ENCODE results near the gene SERPINF2.

Gene SERPINF2

DNA sequence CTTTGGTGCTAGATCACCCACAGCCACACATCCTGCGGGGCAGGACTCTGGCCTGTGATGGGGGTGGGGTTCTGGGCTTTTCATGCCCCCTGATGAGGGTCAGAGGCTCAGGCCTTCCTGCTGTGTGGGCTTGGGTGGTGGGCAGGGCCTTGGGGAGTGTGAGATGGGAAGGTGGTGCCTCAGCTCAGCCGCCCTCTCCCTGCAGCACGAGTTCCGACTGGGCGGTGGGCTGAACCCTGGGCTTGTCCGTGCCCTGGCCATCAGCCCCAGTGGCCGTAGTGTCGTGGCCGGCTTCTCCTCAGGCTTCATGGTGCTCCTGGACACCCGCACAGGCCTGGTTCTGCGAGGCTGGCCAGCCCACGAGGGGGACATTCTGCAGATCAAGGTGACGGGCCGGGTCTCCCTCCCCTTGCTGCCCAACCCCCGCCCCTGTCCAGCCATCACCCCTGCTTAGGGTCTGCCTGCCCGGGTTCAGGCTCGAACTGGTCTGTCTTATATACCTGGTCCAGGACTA lies 6.8 kb upstream of the SERPINF2 start:
- TF ChIP-seq TAF1 (IDR thresholded peaks at IDR 0.05; ENCODE audit: low read depth), result no peak
- no peak for TF ChIP-seq EGR1 (IDR thresholded peaks at IDR 0.05)
- no peak for TF ChIP-seq FOXM1 (IDR thresholded peaks at IDR 0.05; ENCODE audit: borderline replicate concordance, low read depth)
- no peak for TF ChIP-seq TCF12 (IDR thresholded peaks at IDR 0.05; ENCODE audit: low read depth)

DNA sequence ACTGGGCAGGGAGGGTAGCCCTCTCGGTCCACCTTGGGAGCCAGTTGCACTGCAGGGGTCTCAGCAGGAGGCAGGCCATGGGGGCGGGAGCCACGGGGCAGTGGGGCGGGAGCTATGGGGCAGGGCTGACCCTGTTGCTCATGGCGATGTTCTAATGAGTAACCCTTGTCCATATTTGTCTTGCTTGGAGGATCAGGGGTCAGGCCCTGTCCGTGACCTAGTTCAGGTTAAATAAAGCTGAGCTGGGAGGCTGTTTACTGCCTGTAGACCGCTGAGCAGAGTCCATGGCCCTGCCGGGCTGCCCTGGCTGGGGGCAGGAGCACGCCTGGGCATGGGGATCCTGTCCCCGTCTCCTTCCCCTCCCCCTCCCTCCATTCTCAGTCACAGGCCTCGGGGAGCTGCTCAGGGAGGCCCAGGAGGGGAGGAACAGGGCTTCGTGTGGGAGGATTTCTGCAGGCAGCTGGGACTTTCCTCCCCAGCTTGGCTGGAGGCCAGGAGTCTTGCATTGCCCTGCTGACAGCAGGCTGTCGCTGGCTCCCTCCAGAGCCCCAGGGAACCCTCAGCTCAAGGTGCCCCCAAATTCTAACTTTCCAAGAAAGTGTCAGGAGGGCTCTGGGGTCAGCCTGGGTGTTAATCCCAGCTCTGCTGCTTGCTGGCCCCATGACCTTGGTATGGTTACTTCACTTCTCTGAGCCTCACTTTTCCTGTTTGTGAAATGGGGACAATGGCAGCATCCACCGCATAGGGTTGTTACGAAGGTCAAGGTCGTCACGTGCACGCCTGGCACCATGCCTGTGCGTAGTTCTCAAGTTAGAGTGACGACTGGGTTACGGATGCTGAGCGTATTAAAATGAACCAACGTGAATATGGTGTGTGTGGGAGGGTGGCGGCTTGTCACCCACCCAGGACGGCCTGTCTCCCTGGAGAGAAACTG lies 6.1 kb upstream of the SERPINF2 start:
- TF ChIP-seq EGR1 (IDR thresholded peaks at IDR 0.05), result no peak
- no peak for TF ChIP-seq TEAD4 (IDR thresholded peaks at IDR 0.05)
- no peak for TF ChIP-seq RAD21 (IDR thresholded peaks at IDR 0.05; ENCODE audit: low read depth)
- no peak for TF ChIP-seq TCF12 (IDR thresholded peaks at IDR 0.05; ENCODE audit: low read depth)
- TF ChIP-seq YY1 (IDR thresholded peaks at IDR 0.05; ENCODE audit: low read depth), result no peak
- no peak for TF ChIP-seq CEBPB (IDR thresholded peaks at IDR 0.05)
- TF ChIP-seq, protein P1, sequence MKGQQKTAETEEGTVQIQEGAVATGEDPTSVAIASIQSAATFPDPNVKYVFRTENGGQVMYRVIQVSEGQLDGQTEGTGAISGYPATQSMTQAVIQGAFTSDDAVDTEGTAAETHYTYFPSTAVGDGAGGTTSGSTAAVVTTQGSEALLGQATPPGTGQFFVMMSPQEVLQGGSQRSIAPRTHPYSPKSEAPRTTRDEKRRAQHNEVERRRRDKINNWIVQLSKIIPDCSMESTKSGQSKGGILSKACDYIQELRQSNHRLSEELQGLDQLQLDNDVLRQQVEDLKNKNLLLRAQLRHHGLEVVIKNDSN (IDR thresholded peaks at IDR 0.05), result no peak
- TF ChIP-seq NFIC (IDR thresholded peaks at IDR 0.05), result peak; percentile 52

DNA sequence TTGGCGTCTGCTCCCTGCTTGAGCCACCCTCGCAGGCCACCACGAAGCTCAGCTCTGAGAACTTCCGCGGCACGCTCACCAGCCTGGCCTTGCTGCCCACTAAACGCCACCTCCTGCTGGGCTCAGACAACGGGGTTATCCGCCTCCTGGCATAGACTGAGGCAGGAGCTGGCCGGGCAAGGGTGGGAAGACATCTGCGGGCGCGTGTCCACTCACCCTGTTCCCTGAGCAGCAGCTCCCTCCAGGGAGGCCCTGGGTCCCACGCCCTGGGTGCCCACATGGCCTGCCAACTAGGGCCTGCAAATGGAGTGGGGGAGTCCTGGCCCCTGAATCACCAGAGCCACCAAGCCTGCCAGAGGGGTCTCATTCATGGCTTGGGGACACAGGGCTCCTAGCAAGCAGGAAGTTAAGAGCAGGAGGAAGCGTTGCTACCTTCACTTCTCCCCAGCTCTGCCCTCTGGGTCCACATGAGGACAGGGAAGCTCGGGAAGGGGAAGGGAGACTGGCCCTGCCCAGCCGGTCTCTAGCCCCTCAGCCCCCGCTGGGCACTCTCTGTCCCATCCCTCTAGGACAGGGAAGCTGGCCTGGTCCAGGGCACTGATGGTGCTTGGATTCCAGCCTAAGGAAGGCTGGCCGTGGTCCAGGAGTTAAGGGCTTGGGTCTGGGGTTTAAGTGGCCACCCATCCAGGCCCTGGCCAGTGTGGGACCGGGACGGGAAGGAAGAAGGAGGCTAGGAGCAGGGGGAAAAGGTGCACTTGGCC lies 5.0 kb upstream of the SERPINF2 start:
- no peak for TF ChIP-seq TCF12 (IDR thresholded peaks at IDR 0.05; ENCODE audit: low read depth)
- TF ChIP-seq, protein P2, sequence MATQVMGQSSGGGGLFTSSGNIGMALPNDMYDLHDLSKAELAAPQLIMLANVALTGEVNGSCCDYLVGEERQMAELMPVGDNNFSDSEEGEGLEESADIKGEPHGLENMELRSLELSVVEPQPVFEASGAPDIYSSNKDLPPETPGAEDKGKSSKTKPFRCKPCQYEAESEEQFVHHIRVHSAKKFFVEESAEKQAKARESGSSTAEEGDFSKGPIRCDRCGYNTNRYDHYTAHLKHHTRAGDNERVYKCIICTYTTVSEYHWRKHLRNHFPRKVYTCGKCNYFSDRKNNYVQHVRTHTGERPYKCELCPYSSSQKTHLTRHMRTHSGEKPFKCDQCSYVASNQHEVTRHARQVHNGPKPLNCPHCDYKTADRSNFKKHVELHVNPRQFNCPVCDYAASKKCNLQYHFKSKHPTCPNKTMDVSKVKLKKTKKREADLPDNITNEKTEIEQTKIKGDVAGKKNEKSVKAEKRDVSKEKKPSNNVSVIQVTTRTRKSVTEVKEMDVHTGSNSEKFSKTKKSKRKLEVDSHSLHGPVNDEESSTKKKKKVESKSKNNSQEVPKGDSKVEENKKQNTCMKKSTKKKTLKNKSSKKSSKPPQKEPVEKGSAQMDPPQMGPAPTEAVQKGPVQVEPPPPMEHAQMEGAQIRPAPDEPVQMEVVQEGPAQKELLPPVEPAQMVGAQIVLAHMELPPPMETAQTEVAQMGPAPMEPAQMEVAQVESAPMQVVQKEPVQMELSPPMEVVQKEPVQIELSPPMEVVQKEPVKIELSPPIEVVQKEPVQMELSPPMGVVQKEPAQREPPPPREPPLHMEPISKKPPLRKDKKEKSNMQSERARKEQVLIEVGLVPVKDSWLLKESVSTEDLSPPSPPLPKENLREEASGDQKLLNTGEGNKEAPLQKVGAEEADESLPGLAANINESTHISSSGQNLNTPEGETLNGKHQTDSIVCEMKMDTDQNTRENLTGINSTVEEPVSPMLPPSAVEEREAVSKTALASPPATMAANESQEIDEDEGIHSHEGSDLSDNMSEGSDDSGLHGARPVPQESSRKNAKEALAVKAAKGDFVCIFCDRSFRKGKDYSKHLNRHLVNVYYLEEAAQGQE (IDR thresholded peaks at IDR 0.05; ENCODE audit: low read depth), result no peak
- TF ChIP-seq TEAD4 (IDR thresholded peaks at IDR 0.05), result no peak
- no peak for TF ChIP-seq CEBPB (IDR thresholded peaks at IDR 0.05)
- no peak for TF ChIP-seq EP300 (IDR thresholded peaks at IDR 0.05; ENCODE audit: borderline replicate concordance)
- no peak for TF ChIP-seq TAF1 (IDR thresholded peaks at IDR 0.05; ENCODE audit: low read depth)
- TF ChIP-seq NFIC (IDR thresholded peaks at IDR 0.05), result no peak
- no peak for TF ChIP-seq YY1 (IDR thresholded peaks at IDR 0.05; ENCODE audit: low read depth)
- TF ChIP-seq EGR1 (IDR thresholded peaks at IDR 0.05), result no peak
- no peak for TF ChIP-seq CREB1 (IDR thresholded peaks at IDR 0.05; ENCODE audit: low read depth)
- TF ChIP-seq ZBTB7A (IDR thresholded peaks at IDR 0.05; ENCODE audit: low read depth), result no peak
- TF ChIP-seq FOXM1 (IDR thresholded peaks at IDR 0.05; ENCODE audit: borderline replicate concordance, low read depth), result no peak
- TF ChIP-seq, protein P1 (IDR thresholded peaks at IDR 0.05), result no peak
- no peak for TF ChIP-seq RAD21 (IDR thresholded peaks at IDR 0.05; ENCODE audit: low read depth)
- TF ChIP-seq, protein P3, sequence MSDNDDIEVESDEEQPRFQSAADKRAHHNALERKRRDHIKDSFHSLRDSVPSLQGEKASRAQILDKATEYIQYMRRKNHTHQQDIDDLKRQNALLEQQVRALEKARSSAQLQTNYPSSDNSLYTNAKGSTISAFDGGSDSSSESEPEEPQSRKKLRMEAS (IDR thresholded peaks at IDR 0.05), result no peak

DNA sequence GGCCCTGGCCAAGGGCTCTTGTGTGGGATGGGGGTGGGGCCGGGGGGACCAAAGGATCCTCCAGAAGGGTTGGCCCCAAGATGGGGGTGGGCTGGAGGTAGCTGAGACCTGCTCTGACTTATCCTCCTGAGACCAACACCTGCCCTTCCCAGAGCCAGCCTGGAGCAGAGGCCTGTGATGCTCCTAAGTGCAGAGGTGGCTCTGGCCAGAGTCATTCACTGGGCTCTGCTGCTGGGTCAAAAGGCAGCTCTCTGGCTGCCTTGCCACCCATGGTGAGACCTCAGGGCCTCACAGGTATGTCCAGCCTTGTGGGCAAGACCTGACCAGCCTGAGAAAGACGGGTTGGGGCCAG lies 393 bp downstream of the SERPINF2 start:
- TF ChIP-seq RAD21 (IDR thresholded peaks at IDR 0.05; ENCODE audit: low read depth) (no peak), FOXM1 (IDR thresholded peaks at IDR 0.05; ENCODE audit: borderline replicate concordance, low read depth) (no peak), TCF12 (IDR thresholded peaks at IDR 0.05; ENCODE audit: low read depth) (no peak), ZBTB7A (IDR thresholded peaks at IDR 0.05; ENCODE audit: low read depth) (no peak), EGR1 (IDR thresholded peaks at IDR 0.05) (no peak), YY1 (IDR thresholded peaks at IDR 0.05; ENCODE audit: low read depth) (no peak), EP300 (IDR thresholded peaks at IDR 0.05; ENCODE audit: borderline replicate concordance) (no peak), CEBPB (IDR thresholded peaks at IDR 0.05) (no peak), TEAD4 (IDR thresholded peaks at IDR 0.05) (no peak)
- TF ChIP-seq, protein P3 (IDR thresholded peaks at IDR 0.05), result no peak
- TF ChIP-seq, protein P1 (IDR thresholded peaks at IDR 0.05), result no peak

DNA sequence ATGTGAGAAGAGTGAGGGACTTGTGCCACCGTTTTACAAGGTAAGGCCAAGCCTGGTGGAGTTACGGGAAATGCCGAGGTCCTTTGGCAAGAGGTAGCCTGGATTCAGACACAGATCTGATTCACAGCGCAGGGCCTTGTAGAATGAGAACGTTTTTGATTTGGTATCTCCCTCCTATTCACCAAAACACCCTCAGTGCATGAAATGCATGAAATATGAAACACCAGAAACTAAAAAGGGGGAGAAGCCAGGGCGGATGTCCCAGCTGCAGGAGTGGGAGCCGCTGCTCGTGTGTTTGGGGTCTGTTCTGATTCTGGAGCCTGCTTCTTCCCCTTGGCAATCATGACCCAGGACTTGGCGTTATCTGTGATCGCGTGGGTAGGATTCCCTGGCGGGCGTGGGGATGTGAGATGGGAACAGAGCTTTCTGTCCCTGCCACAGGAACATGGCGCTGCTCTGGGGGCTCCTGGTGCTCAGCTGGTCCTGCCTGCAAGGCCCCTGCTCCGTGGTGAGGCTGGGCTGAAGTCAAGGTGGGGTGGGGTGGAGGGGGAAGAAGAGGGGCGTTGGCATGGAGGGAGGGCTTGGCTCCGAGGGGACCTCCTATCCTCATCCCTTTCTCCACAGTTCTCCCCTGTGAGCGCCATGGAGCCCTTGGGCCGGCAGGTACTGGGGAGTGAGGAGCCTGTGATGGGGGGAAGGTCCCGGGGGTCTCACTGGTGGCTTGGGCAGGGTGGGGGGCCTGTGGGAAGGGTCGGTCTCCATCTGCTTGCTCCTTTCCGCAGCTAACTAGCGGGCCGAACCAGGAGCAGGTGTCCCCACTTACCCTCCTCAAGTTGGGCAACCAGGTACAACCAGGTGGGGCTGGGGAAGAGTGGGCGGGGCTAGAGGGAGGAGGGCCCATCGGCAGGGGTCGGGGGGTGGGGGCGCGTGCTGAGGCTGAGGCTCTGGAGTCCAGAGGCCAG lies 2.2 kb downstream of the SERPINF2 start:
- no peak for TF ChIP-seq TAF1 (IDR thresholded peaks at IDR 0.05; ENCODE audit: low read depth)

DNA sequence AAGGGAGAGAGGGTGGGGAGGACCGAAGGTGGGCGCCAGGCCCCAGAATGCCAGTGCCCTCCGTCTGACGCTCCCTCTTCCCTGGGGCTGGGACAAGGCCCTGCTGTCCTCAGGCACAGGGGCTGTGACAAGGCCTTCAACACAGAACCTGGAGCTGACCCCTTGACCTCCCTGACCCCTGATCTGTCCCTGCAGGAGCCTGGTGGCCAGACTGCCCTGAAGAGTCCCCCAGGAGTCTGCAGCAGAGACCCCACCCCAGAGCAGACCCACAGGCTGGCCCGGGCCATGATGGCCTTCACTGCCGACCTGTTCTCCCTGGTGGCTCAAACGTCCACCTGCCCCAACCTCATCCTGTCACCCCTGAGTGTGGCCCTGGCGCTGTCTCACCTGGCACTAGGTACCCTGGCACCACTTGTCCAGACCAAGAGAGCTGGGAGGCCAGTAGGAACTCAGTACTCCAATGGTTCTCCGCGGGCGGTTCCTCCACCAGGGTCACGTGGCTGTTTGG lies 2.9 kb downstream of the SERPINF2 start:
- TF ChIP-seq ZBTB7A (IDR thresholded peaks at IDR 0.05; ENCODE audit: low read depth), result no peak
- TF ChIP-seq FOXM1 (IDR thresholded peaks at IDR 0.05; ENCODE audit: borderline replicate concordance, low read depth), result no peak
- TF ChIP-seq, protein P1 (IDR thresholded peaks at IDR 0.05), result no peak
- TF ChIP-seq, protein P2 (IDR thresholded peaks at IDR 0.05; ENCODE audit: low read depth), result no peak
- TF ChIP-seq NFIC (IDR thresholded peaks at IDR 0.05), result no peak
- TF ChIP-seq EP300 (IDR thresholded peaks at IDR 0.05; ENCODE audit: borderline replicate concordance), result no peak
- TF ChIP-seq TAF1 (IDR thresholded peaks at IDR 0.05; ENCODE audit: low read depth), result no peak
- TF ChIP-seq TCF12 (IDR thresholded peaks at IDR 0.05; ENCODE audit: low read depth), result no peak
- TF ChIP-seq YY1 (IDR thresholded peaks at IDR 0.05; ENCODE audit: low read depth), result no peak
- TF ChIP-seq, protein P3 (IDR thresholded peaks at IDR 0.05), result no peak
- no peak for TF ChIP-seq EGR1 (IDR thresholded peaks at IDR 0.05)
- no peak for TF ChIP-seq CEBPB (IDR thresholded peaks at IDR 0.05)
- no peak for TF ChIP-seq RAD21 (IDR thresholded peaks at IDR 0.05; ENCODE audit: low read depth)
- no peak for TF ChIP-seq TEAD4 (IDR thresholded peaks at IDR 0.05)
- no peak for TF ChIP-seq CREB1 (IDR thresholded peaks at IDR 0.05; ENCODE audit: low read depth)

Data from Ishikawa (cell line).